HepG2 (cell line): ENCODE results near the gene MAB21L4.

ENCODE experiments used
- THAP11 ChIP-seq: IDR thresholded peaks from 2 replicates; pipeline ENCODE4 v1.6.1; 2016; ENCODE audit warnings: missing biosample characterization, missing genetic modification reagents
- ZZZ3 ChIP-seq: sonication (generic); formaldehyde crosslinking; IDR thresholded peaks from 2 replicates; pipeline ENCODE4 v1.4.0; 2020; ENCODE audit warnings: missing genetic modification reagents, mild to moderate bottlenecking, borderline replicate concordance

- TF ChIP-seq THAP11 (no peak), ZZZ3 (CRISPR knock-in tag) (no peak)
Measured at GRCh38 chr2:240839152-240840143, 56.5 kb downstream of the MAB21L4 start.
